OCI-LY7 (cell line): Measurements from ENCODE around the gene RSPH1.

ENCODE experiments used
- EZH2phosphoT487 ChIP-seq: fragments of 200-600 bp; sonication (generic); IDR thresholded peaks from 2 replicates; pipeline ENCODE4 v1.6.1; 2018; ENCODE audit warnings: low read depth, borderline replicate concordance, mild to moderate bottlenecking, mixed run types, antibody characterized with exemption, low read length, moderate library complexity, mixed read lengths
- TF ChIP-seq, protein P1 (sequence below): fragments of 200-600 bp; sonication (generic); conservative IDR thresholded peaks from 2 replicates; pipeline ENCODE4 v1.5.1; 2014; ENCODE audit warnings: mild to moderate bottlenecking, antibody characterized with exemption, low read length, moderate library complexity, mixed read lengths

DNA sequence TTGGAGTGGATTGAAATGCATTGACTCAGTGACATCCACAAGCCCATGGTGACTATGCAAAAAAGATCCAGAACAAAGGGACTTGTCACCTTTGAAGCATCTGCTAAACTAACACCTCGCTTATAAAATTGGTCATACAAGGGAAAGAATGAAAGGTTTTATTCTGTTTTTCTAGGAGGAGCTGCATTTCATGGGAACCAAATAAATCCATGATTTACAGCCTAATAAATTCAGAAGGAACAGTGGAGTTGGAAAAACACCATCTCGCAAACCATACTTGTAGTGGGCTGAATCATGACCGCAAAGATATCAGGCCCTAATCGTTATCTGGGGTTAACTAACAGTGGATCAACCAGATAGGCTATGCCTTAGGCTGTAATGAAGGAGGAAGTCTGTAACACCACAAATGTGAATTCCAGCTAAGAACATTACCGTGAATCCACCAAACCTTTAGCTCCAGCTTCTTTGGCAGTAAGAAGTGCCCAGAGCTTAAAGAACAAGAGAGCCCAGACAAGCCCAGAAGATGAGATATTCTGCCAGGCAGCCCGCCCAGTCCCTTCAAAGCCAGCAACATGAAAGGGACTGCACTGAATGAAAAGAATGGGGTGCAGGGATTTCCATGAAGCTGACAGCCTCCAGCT is 27.4 kb downstream of the RSPH1 start:
- TF ChIP-seq, protein P1, sequence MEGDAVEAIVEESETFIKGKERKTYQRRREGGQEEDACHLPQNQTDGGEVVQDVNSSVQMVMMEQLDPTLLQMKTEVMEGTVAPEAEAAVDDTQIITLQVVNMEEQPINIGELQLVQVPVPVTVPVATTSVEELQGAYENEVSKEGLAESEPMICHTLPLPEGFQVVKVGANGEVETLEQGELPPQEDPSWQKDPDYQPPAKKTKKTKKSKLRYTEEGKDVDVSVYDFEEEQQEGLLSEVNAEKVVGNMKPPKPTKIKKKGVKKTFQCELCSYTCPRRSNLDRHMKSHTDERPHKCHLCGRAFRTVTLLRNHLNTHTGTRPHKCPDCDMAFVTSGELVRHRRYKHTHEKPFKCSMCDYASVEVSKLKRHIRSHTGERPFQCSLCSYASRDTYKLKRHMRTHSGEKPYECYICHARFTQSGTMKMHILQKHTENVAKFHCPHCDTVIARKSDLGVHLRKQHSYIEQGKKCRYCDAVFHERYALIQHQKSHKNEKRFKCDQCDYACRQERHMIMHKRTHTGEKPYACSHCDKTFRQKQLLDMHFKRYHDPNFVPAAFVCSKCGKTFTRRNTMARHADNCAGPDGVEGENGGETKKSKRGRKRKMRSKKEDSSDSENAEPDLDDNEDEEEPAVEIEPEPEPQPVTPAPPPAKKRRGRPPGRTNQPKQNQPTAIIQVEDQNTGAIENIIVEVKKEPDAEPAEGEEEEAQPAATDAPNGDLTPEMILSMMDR = no peak
- TF ChIP-seq EZH2phosphoT487 = no peak
